GM12878 (cell line): Measurements from ENCODE around the gene MOAP1. TPM values are rescaled to one million over a fixed set of nuclear protein-coding genes. Genes with fewer than 3 reads are reported as not detected.

Experiments
- ATF2 ChIP-seq: IDR thresholded peaks from 2 replicates; pipeline ENCODE4 v1.6.1; 2012; ENCODE audit warnings: low read length, inconsistent platforms
- BCL3 ChIP-seq: IDR thresholded peaks from 2 replicates; pipeline ENCODE4 v1.6.1; 2011; ENCODE audit warnings: borderline replicate concordance, low read depth, mild to moderate bottlenecking, moderate library complexity, low read length; ENCODE audit not compliant: insufficient read depth, poor library complexity, severe bottlenecking
- BHLHE40 ChIP-seq, 2 experiments: fragments of 450-650 bp in 1 of 2; IDR thresholded peaks; 2 replicates each; pipeline ENCODE4 v1.6.1; 2011 to 2017; ENCODE audit warnings: low read depth in 2 of 2, borderline replicate concordance in 1 of 2, improper control_type of control experiment in 1 of 2, low read length in 1 of 2, mild to moderate bottlenecking in 1 of 2
- BRCA1 ChIP-seq: IDR thresholded peaks from 2 replicates; pipeline ENCODE4 v1.6.1; 2011; ENCODE audit warnings: low read depth, low read length, improper control_type of control experiment
- ESRRA ChIP-seq: IDR thresholded peaks from 2 replicates; pipeline ENCODE4 v1.6.1; 2012; ENCODE audit warnings: mild to moderate bottlenecking, low read length, improper control_type of control experiment
- FOS ChIP-seq: IDR thresholded peaks from 3 replicates; pipeline ENCODE4 v1.6.1; 2011; ENCODE audit warnings: borderline replicate concordance; ENCODE audit not compliant: insufficient read length; ENCODE audit errors: extremely low read depth
- FOXK2 ChIP-seq: fragments of 450-650 bp; IDR thresholded peaks from 2 replicates; pipeline ENCODE4 v1.6.1; 2017; ENCODE audit warnings: mild to moderate bottlenecking, moderate library complexity
- IKZF2 ChIP-seq, 2 experiments: fragments of 450-650 bp; IDR thresholded peaks; 2 replicates each; pipeline ENCODE4 v1.6.1; 2017; ENCODE audit warnings: mild to moderate bottlenecking in 2 of 2, moderate library complexity in 2 of 2
- LARP7 ChIP-seq: fragments of 450-650 bp; IDR thresholded peaks from 2 replicates; pipeline ENCODE4 v1.6.1; 2017; ENCODE audit warnings: mild to moderate bottlenecking
- MEF2A ChIP-seq: IDR thresholded peaks from 2 replicates; pipeline ENCODE4 v1.6.1; 2011; ENCODE audit warnings: low read depth, mild to moderate bottlenecking, low read length, moderate library complexity; ENCODE audit not compliant: insufficient read depth
- NFIC ChIP-seq: IDR thresholded peaks from 2 replicates; pipeline ENCODE4 v1.6.1; 2012; ENCODE audit warnings: low read depth, mild to moderate bottlenecking, inconsistent platforms, low read length, moderate library complexity
- NFXL1 ChIP-seq: fragments of 450-650 bp; IDR thresholded peaks from 2 replicates; pipeline ENCODE4 v1.6.1; 2017; ENCODE audit warnings: antibody characterized with exemption, mild to moderate bottlenecking, borderline replicate concordance
- PAX5 ChIP-seq: IDR thresholded peaks from 2 replicates; pipeline ENCODE4 v1.6.1; 2011; ENCODE audit warnings: low read depth, low read length, borderline replicate concordance
- POLR2AphosphoS5 ChIP-seq: IDR thresholded peaks from 2 replicates; pipeline ENCODE4 v1.6.1; 2011; ENCODE audit warnings: mild to moderate bottlenecking, low read length, inconsistent platforms
- POU2F2 ChIP-seq: IDR thresholded peaks from 3 replicates; pipeline ENCODE4 v1.6.1; 2011; ENCODE audit warnings: low read depth, mild to moderate bottlenecking, low read length, borderline replicate concordance
- RFX5 ChIP-seq: IDR thresholded peaks from 2 replicates; pipeline ENCODE4 v1.6.1; 2011; ENCODE audit warnings: low read depth, low read length, improper control_type of control experiment
- SIN3A ChIP-seq: IDR thresholded peaks from 2 replicates; pipeline ENCODE4 v1.6.1; 2012; ENCODE audit warnings: low read depth, low read length, improper control_type of control experiment
- SMARCA5 ChIP-seq: fragments of 450-650 bp; IDR thresholded peaks from 2 replicates; pipeline ENCODE4 v1.6.1; 2017; ENCODE audit warnings: mild to moderate bottlenecking
- SRF ChIP-seq, 2 experiments: IDR thresholded peaks; 2 replicates each; pipeline ENCODE4 v1.6.1; 2011; ENCODE audit warnings: low read depth in 2 of 2, low read length in 2 of 2, mild to moderate bottlenecking in 1 of 2, moderate library complexity in 1 of 2
- SUZ12 ChIP-seq: fragments of 200-600 bp; sonication (generic); IDR thresholded peaks from one replicate; pipeline ENCODE4 v1.6.1; 2018; ENCODE audit warnings: antibody characterized with exemption, mild to moderate bottlenecking; ENCODE audit not compliant: unreplicated experiment
- TCF3 ChIP-seq: IDR thresholded peaks from 2 replicates; pipeline ENCODE4 v1.6.1; 2012; ENCODE audit warnings: low read depth, mild to moderate bottlenecking, low read length, borderline replicate concordance; ENCODE audit not compliant: insufficient read depth
- USF1 ChIP-seq: IDR thresholded peaks from 2 replicates; pipeline ENCODE4 v1.6.1; 2011; ENCODE audit warnings: borderline replicate concordance, low read depth, mild to moderate bottlenecking, moderate library complexity, mixed read lengths, low read length; ENCODE audit not compliant: insufficient read depth; ENCODE audit errors: extremely low read length
- YBX1 ChIP-seq: fragments of 450-650 bp; IDR thresholded peaks from 2 replicates; pipeline ENCODE4 v1.6.1; 2016; ENCODE audit warnings: antibody characterized with exemption
- ZSCAN29 ChIP-seq: fragments of 450-650 bp; IDR thresholded peaks from 2 replicates; pipeline ENCODE4 v1.6.1; 2017; ENCODE audit warnings: mild to moderate bottlenecking, moderate library complexity
- polyA plus RNA-seq, 11 experiments: library from polyadenylated mRNA; depleted of rRNA in 4 of 11; unstranded in 6 of 11; stranded (reverse) in 5 of 11; fragments of >200 nt; fragmentation: Nextera tagmentation in 4 of 11; fragmentation: Illumina TruSeq in 1 of 11; extraction: Ambion mirVana in 4 of 11; extraction: Trizol in 1 of 11; gene quantifications; 1 replicate in 1 of 11; 2 replicates in 10 of 11; pipeline versions ENCODE4 v1.2.1 to v1.2.3, GENCODE V29; 2011 to 2016; ENCODE audit warnings: inconsistent platforms in 2 of 11, missing spikeins in 2 of 11, low read depth in 1 of 11
- total RNA-seq, 4 experiments: library from RNA; depleted of rRNA in 3 of 4; stranded (reverse); fragments of >200 nt in 3 of 4; fragmentation: Illumina TruSeq in 1 of 4; extraction: Trizol in 1 of 4; gene quantifications; 2 replicates each; pipeline versions ENCODE4 v1.2.1 to v1.2.3, GENCODE V29; 2013 to 2021

The MOAP1 gene
- total and polyA plus RNA-seq, 10 of the 15 experiments (the other 5 are each of a cell fraction or from before 2014, with no cell fraction given), result 3.1 to 51.9 (median 11.4) TPM

DNA sequence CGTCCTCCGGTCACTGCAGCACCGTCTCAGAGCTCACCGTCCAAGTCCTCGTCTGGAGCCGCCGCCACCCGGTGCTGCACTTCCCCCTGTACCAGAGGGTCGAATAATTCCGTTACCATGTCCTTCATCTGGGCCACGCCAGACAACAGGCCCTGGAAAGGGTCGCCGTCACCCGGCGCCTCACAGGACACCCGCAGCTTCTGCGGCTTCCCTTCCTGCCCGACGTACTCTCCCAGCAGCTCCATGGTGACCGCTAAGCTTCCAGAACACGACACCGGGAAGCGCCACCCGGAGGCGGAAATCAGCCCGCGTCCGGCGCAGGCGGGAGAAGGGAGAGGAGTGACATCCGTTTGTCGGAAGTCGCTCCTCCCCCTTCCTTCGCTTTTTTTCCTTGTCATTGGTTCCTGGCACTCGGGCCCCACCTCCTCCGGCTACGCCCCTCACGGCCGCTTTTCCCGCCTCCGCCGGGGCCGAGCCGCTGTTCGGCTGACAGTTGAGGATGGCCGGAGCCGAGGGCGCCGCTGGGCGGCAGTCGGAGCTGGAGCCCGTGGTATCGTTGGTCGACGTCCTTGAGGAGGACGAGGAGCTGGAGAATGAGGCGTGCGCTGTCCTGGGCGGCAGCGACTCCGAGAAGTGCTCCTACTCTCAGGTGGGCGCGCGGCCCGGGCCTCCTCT, 22.2 kb upstream of the MOAP1 start, which contains the start of the genes GON7 and UBR7 (continued):
- TF ChIP-seq TCF3 (no peak), POLR2AphosphoS5 (peak; percentile 86), MEF2A (no peak), POU2F2 (peak; percentile 67; the same call in 1 of the 3 replicates), IKZF2 (IDR thresholded peaks at IDR 0.05) (peak; percentile 93 to 95), SIN3A (peak; percentile 91), BRCA1 (no peak), YBX1 (no peak), RFX5 (0 out of 2 replicates have a peak, but pooled peaks have one; percentile 5), BCL3 (no peak), LARP7 (peak; percentile 38), SUZ12 (no peak), USF1 (no peak), PAX5 (no peak), NFXL1 (no peak), ZSCAN29 (no peak), ATF2 (no peak), BHLHE40 (IDR thresholded peaks at IDR 0.05; ENCODE audit: borderline replicate concordance in 1 of 2, low read depth in 2 of 2, low read length in 1 of 2) (peak; percentile 38 to 53; a peak in 2 of 4 replicates), NFIC (no peak), FOS (no peak), FOXK2 (no peak), ESRRA (no peak), SRF (IDR thresholded peaks at IDR 0.05; ENCODE audit: low read depth in 2 of 2, low read length in 2 of 2) (no peak), SMARCA5 (0 out of 2 replicates have a peak, but pooled peaks have one; percentile 47)
